ENCODE results near the gene TPM1. TPM values are rescaled to one million over a fixed set of nuclear protein-coding genes. Genes with fewer than 3 reads are reported as not detected.
"Not testable (repeated sequence)": the region's sequence is repeated elsewhere in the genome, so short reads cannot be mapped to it uniquely, and the experiment has no call there.

The TPM1 gene
- total RNA-seq (100 to 1,000 TPM; 196 to 330 TPM), polyA plus RNA-seq (ENCODE audit: insufficient read length in 6 of 6) (100 to 1,000 TPM; 523 to 681 (median 601) TPM)
- long read RNA-seq, donor 1, transcript TPM1-219 (9 exons, 933 nt) = minor isoform, 8 of 314 reads
- long read RNA-seq, donor 1, transcript TPM1-208 (8 exons, 943 nt) = minor isoform, 38 of 314 reads
- long read RNA-seq, donor 1, transcript TPM1-220 (9 exons, 977 nt) = minor isoform, 14 of 314 reads
- long read RNA-seq, donor 1, transcript TPM1-206 (9 exons, 1,717 nt) = major isoform, 69 of 314 reads
- long read RNA-seq, donor 1, partial matches to known transcripts = 151 of 314 reads
- long read RNA-seq, donor 1, other reads (novel, unspliced or antisense) = 19 of 314 reads
- long read RNA-seq, donor 2, transcript TPM1-206 (9 exons, 1,717 nt) = major isoform, 47 of 329 reads
- long read RNA-seq, donor 2, transcript TPM1-233 (2 exons, 3,957 nt) = minor isoform, 10 of 329 reads
- long read RNA-seq, donor 2, transcript TPM1-220 (9 exons, 977 nt) = minor isoform, 11 of 329 reads
- long read RNA-seq, donor 2, transcript TPM1-208 (8 exons, 943 nt) = minor isoform, 28 of 329 reads
- long read RNA-seq, donor 2, partial matches to known transcripts = 165 of 329 reads
- long read RNA-seq, donor 2, other reads (novel, unspliced or antisense) = 51 of 329 reads
- long read RNA-seq, donor 3, transcript TPM1-219 (9 exons, 933 nt) = minor isoform, 6 of 205 reads
- long read RNA-seq, donor 3, transcript TPM1-208 (8 exons, 943 nt) = minor isoform, 37 of 205 reads
- long read RNA-seq, donor 3, transcript TPM1-206 (9 exons, 1,717 nt) = major isoform, 53 of 205 reads
- long read RNA-seq, donor 3, transcript TPM1-220 (9 exons, 977 nt) = minor isoform, 14 of 205 reads
- long read RNA-seq, donor 3, partial matches to known transcripts = 57 of 205 reads
- long read RNA-seq, donor 3, other reads (novel, unspliced or antisense) = 29 of 205 reads
- long read RNA-seq, donor 4, transcript TPM1-220 (9 exons, 977 nt) = minor isoform, 30 of 373 reads
- long read RNA-seq, donor 4, transcript TPM1-206 (9 exons, 1,717 nt) = major isoform, 75 of 373 reads
- long read RNA-seq, donor 4, transcript TPM1-201 (9 exons, 1,670 nt) = minor isoform, 17 of 373 reads
- long read RNA-seq, donor 4, transcript TPM1-208 (8 exons, 943 nt) = minor isoform, 45 of 373 reads
- long read RNA-seq, donor 4, partial matches to known transcripts = 158 of 373 reads
- long read RNA-seq, donor 4, other reads (novel, unspliced or antisense) = 41 of 373 reads
- long read RNA-seq, donor 5, transcript TPM1-206 (9 exons, 1,717 nt) = major isoform, 41 of 183 reads
- long read RNA-seq, donor 5, transcript TPM1-219 (9 exons, 933 nt) = minor isoform, 7 of 183 reads
- long read RNA-seq, donor 5, transcript TPM1-208 (8 exons, 943 nt) = minor isoform, 18 of 183 reads
- long read RNA-seq, donor 5, partial matches to known transcripts = 73 of 183 reads
- long read RNA-seq, donor 5, other reads (novel, unspliced or antisense) = 27 of 183 reads
- long read RNA-seq, donor 6, transcript TPM1-220 (9 exons, 977 nt) = minor isoform, 10 of 247 reads
- long read RNA-seq, donor 6, transcript TPM1-207 (10 exons, 1,049 nt) = minor isoform, 9 of 247 reads
- long read RNA-seq, donor 6, transcript TPM1-208 (8 exons, 943 nt) = minor isoform, 21 of 247 reads
- long read RNA-seq, donor 6, transcript TPM1-206 (9 exons, 1,717 nt) = major isoform, 55 of 247 reads
- long read RNA-seq, donor 6, partial matches to known transcripts = 110 of 247 reads
- long read RNA-seq, donor 6, other reads (novel, unspliced or antisense) = 27 of 247 reads
- long read RNA-seq, donor 7, transcript TPM1-206 (9 exons, 1,717 nt) = major isoform, 29 of 128 reads
- long read RNA-seq, donor 7, transcript TPM1-208 (8 exons, 943 nt) = minor isoform, 18 of 128 reads
- long read RNA-seq, donor 7, partial matches to known transcripts = 46 of 128 reads
- long read RNA-seq, donor 7, other reads (novel, unspliced or antisense) = 22 of 128 reads
- long read RNA-seq, donor 8, transcript TPM1-219 (9 exons, 933 nt) = minor isoform, 6 of 215 reads
- long read RNA-seq, donor 8, transcript TPM1-208 (8 exons, 943 nt) = minor isoform, 37 of 215 reads
- long read RNA-seq, donor 8, transcript TPM1-206 (9 exons, 1,717 nt) = major isoform, 47 of 215 reads
- long read RNA-seq, donor 8, transcript TPM1-207 (10 exons, 1,049 nt) = minor isoform, 13 of 215 reads
- long read RNA-seq, donor 8, partial matches to known transcripts = 61 of 215 reads
- long read RNA-seq, donor 8, other reads (novel, unspliced or antisense) = 33 of 215 reads
- long read RNA-seq, donor 9, transcript TPM1-207 (10 exons, 1,049 nt) = major isoform, 6 of 12 reads
- long read RNA-seq, donor 9, partial matches to known transcripts = 5 of 12 reads
- long read RNA-seq, donor 9, other reads (novel, unspliced or antisense) = 0 of 12 reads
- long read RNA-seq, donor 10, transcript TPM1-220 (9 exons, 977 nt) = minor isoform, 39 of 356 reads
- long read RNA-seq, donor 10, transcript TPM1-208 (8 exons, 943 nt) = minor isoform, 75 of 356 reads
- long read RNA-seq, donor 10, transcript TPM1-201 (9 exons, 1,670 nt) = major isoform, 78 of 356 reads
- long read RNA-seq, donor 10, transcript TPM1-206 (9 exons, 1,717 nt) = minor isoform, 34 of 356 reads
- long read RNA-seq, donor 10, partial matches to known transcripts = 73 of 356 reads
- long read RNA-seq, donor 10, other reads (novel, unspliced or antisense) = 33 of 356 reads
- long read RNA-seq, donor 11 = 0 reads
- long read RNA-seq, donor 12, transcript TPM1-206 (9 exons, 1,717 nt) = major isoform, 39 of 196 reads
- long read RNA-seq, donor 12, transcript TPM1-208 (8 exons, 943 nt) = minor isoform, 23 of 196 reads
- long read RNA-seq, donor 12, transcript TPM1-220 (9 exons, 977 nt) = minor isoform, 5 of 196 reads
- long read RNA-seq, donor 12, partial matches to known transcripts = 110 of 196 reads
- long read RNA-seq, donor 12, other reads (novel, unspliced or antisense) = 11 of 196 reads

- peak; percentile 74 to 92 (median 86) for DNase-seq
- peaks cover 22 to 79% of the 10 kb centered on the region in 2 donors for H3K27me3 ChIP-seq
- intact Hi-C loops (cut with DNase I) = loop anchor here in 1 of 2 donors (10.0 kb wide), 2 partner anchors 257 to 363 kb away; no protein-coding TSS in a partner anchor
These were observed at the start of gene TPM1 for GRCh38 chr15:63041974-63042876. Gene TPM1 (plus strand): TSS chr15:63042747. CDS start chr15:63042830, 83 bp downstream.

GRCh38 chr15:62993066-62993465, 49.5 kb upstream of the TPM1 start:
- no peaks in the 10 kb centered on the region for H3K27me3 ChIP-seq
- no peak for TF ChIP-seq CTCF (IDR thresholded peaks at IDR 0.05)
- ATAC-seq (no peak), DNase-seq (no peak)
- no peaks in the 10 kb centered on the region for H3K9me3 ChIP-seq
- H3K36me3 ChIP-seq = no peaks in the 10 kb centered on the region
- no peak overlapping the region for H3K4me3 ChIP-seq
- no peaks in the 10 kb centered on the region for H3K4me1 ChIP-seq
- intact Hi-C loops (cut with DNase I) = no loop called here
- H3K27ac ChIP-seq = no peak overlapping the region

More at GRCh38 chr15:63041974-63042876, at the start of gene TPM1:
- no peak for TF ChIP-seq CTCF (IDR thresholded peaks at IDR 0.05)
- H3K36me3 ChIP-seq = no peaks in the 10 kb centered on the region
- peak; percentile 88 for ATAC-seq
- H3K27ac ChIP-seq = peak within 1 kb of the TSS; percentile 53 to 57
- peak within 1 kb of the TSS; percentile 51 to 66 for H3K4me3 ChIP-seq
- H3K4me1 ChIP-seq = peaks cover 0 to 24% of the 10 kb centered on the region in 2 donors
- H3K9me3 ChIP-seq = no peaks in the 10 kb centered on the region

DNA sequence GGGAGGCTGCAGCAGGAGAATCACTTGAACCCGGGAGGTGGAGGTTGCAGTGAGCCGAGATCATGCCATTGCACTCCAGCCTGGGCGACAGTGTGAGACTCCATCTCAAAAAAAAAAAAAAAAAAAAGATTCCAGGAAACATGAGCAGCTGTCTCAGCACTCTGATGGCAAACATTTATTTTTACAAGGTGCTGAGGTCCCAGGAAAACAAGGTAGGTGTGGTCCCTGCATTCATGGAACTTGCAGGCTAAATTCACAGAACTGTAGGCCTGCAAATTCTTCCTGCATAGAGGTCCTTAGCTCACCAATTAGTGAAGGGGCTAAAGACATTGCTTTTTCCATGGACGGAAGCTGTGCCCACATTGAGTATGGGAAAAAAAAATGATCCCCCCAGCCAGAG, 48.9 kb upstream of the TPM1 start:
- H3K27me3 ChIP-seq; H3K4me3 ChIP-seq; H3K27ac ChIP-seq; ATAC-seq; H3K36me3 ChIP-seq; H3K9me3 ChIP-seq; DNase-seq; H3K4me1 ChIP-seq; intact Hi-C loops (cut with DNase I): not testable (repeated sequence)

Data from left lung (tissue), 14 donors.